Gastrocnemius medialis (tissue), 4 donors: Measurements from ENCODE around the gene MADD. TPM values are rescaled to one million over a fixed set of nuclear protein-coding genes. Genes with fewer than 3 reads are reported as not detected.

Experiments
- ATAC-seq, 2 donors: fragments of 150-250 bp; one replicate each; pipeline ENCODE4 v1.9.1; 2016
- DNase-seq, 2 donors: peaks; one replicate each; pipeline ENCODE4 v3.0.0-alpha.2; 2019
- H3K27ac ChIP-seq, 4 donors: fragments of 200-600 bp; sonication (generic); 1 replicate in 1 of 4; 2 replicates in 3 of 4; pipeline ENCODE4 v1.5.1; 2016 to 2018; ENCODE audit warnings: mild to moderate bottlenecking in 2 of 4, moderate library complexity in 1 of 4
- H3K27me3 ChIP-seq, 3 donors: fragments of 200-600 bp; sonication (generic) in 2 of 3; 1 replicate in 1 of 3; 2 replicates in 2 of 3; pipeline versions ENCODE4 v1.5.1 to v1.6.0; 2016 to 2019; ENCODE audit warnings: mild to moderate bottlenecking in 1 of 3, moderate library complexity in 1 of 3
- H3K36me3 ChIP-seq, 2 donors: fragments of 200-600 bp; sonication (generic) in 1 of 2; one replicate each; pipeline ENCODE4 v1.5.1; 2017 to 2018
- H3K4me1 ChIP-seq, 2 donors: fragments of 200-600 bp; sonication (generic) in 1 of 2; one replicate each; pipeline ENCODE4 v1.5.1; 2016 to 2017; ENCODE audit warnings: mild to moderate bottlenecking in 2 of 2
- H3K4me3 ChIP-seq, 4 donors: fragments of 200-600 bp; sonication (generic) in 3 of 4; 1 replicate in 1 of 4; 2 replicates in 3 of 4; pipeline ENCODE4 v1.5.1; 2016 to 2019; ENCODE audit warnings: mild to moderate bottlenecking in 2 of 4
- H3K9me3 ChIP-seq, 3 donors: fragments of 200-600 bp; sonication (generic) in 2 of 3; 1 replicate in 1 of 3; 2 replicates in 2 of 3; pipeline ENCODE4 v1.5.1; 2016 to 2019
- POLR2A ChIP-seq, 2 donors: fragments of 450-650 bp; IDR thresholded peaks; one replicate each; pipeline ENCODE4 v1.6.1; 2017; ENCODE audit warnings: antibody characterized with exemption in 2 of 2, mild to moderate bottlenecking in 2 of 2, moderate library complexity in 2 of 2
- in situ Hi-C, 4 donors: fragments of 200-750 bp; cut with MboI; loops; one replicate each; pipeline versions ENCODE4 v1.15.0 to v1.8.0; 2017; ENCODE audit warnings: low sequenced_read_pairs in 4 of 4
- intact Hi-C: fragments of 100-400 bp; cut with DNase I; formaldehyde crosslinking; loops from one replicate; pipeline ENCODE4 v1.15.1; 2023; ENCODE audit warnings: low total_unique reads
- total RNA-seq, 4 donors: library from RNA; depleted of rRNA; stranded (reverse); fragments of >200 nt; gene quantifications; one replicate each; pipeline versions ENCODE4 v1.1.0 to v1.2.3, GENCODE V29; 2016
- TF ChIP-seq, protein P1 (sequence below), 5 experiments: fragments of 450-650 bp in 3 of 5; fragments of 200-600 bp in 2 of 5; sonication (generic) in 2 of 5; IDR thresholded peaks in 4 of 5; conservative IDR thresholded peaks in 1 of 5; 1 replicate in 4 of 5; 2 replicates in 1 of 5; pipeline ENCODE4 v1.5.1; 2016 to 2019; ENCODE audit warnings: antibody characterized with exemption in 5 of 5, mild to moderate bottlenecking in 3 of 5, moderate library complexity in 3 of 5

The MADD gene
- total RNA-seq, 4 donors from 2014 or later: 39.4 to 47.9 (median 41.6) TPM

DNA sequence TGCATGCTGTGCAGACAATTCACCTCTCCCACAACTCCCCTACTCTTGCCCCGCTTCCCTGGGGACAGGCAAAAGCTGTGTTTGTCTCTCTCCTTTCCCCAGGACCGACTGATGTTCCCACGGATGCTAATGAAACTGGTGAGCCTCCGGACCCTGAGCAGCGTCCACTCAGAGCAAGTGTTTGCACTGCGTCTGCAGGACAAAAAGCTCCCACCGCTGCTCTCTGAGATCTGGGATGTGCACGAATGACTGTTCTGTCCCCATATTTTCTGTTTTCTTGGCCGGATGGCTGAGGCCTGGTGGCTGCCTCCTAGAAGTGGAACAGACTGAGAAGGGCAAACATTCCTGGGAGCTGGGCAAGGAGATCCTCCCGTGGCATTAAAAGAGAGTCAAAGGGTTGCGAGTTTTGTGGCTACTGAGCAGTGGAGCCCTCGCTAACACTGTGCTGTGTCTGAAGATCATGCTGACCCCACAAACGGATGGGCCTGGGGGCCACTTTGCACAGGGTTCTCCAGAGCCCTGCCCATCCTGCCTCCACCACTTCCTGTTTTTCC lies 1.4 kb upstream of the MADD start:
- DNase-seq (no peak), ATAC-seq (no peak)
- TF ChIP-seq, protein P1, sequence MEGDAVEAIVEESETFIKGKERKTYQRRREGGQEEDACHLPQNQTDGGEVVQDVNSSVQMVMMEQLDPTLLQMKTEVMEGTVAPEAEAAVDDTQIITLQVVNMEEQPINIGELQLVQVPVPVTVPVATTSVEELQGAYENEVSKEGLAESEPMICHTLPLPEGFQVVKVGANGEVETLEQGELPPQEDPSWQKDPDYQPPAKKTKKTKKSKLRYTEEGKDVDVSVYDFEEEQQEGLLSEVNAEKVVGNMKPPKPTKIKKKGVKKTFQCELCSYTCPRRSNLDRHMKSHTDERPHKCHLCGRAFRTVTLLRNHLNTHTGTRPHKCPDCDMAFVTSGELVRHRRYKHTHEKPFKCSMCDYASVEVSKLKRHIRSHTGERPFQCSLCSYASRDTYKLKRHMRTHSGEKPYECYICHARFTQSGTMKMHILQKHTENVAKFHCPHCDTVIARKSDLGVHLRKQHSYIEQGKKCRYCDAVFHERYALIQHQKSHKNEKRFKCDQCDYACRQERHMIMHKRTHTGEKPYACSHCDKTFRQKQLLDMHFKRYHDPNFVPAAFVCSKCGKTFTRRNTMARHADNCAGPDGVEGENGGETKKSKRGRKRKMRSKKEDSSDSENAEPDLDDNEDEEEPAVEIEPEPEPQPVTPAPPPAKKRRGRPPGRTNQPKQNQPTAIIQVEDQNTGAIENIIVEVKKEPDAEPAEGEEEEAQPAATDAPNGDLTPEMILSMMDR (IDR thresholded peaks at IDR 0.05 in 4 of 5, conservative IDR thresholded peaks at IDR 0.05 in 1 of 5): no peak
- no peaks in the 10 kb centered on the region for H3K27me3 ChIP-seq
- H3K9me3 ChIP-seq: no peaks in the 10 kb centered on the region
- H3K27ac ChIP-seq: peak overlapping the region; percentile 98 to 99 (median 98)
- intact Hi-C loops: loop anchor here (1.0 to 2.0 kb wide), 4 partner anchors 20 to 92 kb away; partner anchors contain the start of genes ACP2, ARFGAP2 and DDB2
- peaks cover 30 to 40% of the 10 kb centered on the region in 2 donors for H3K4me1 ChIP-seq
- in situ Hi-C loops: no loop called here
- peak overlapping the region in 2 of 4 donors; percentile 55 to 87 for H3K4me3 ChIP-seq
- no peaks in the 10 kb centered on the region for H3K36me3 ChIP-seq

- Histone ChIP-seq H3K36me3 (no peaks in the 10 kb centered on the region), H3K27me3 (no peaks in the 10 kb centered on the region), H3K4me1 (peaks cover 37 to 40% of the 10 kb centered on the region in 2 donors), H3K27ac (peak overlapping the region; percentile 98 to 99 (median 98)), H3K9me3 (no peaks in the 10 kb centered on the region), H3K4me3 (peak overlapping the region; percentile 55 to 87 (median 86))
- intact Hi-C loops (loop anchor here (1.0 to 2.0 kb wide), 4 partner anchors 21 to 92 kb away; partner anchors contain the start of genes ACP2, ARFGAP2 and DDB2), in situ Hi-C loops (no loop called here)
- TF ChIP-seq, protein P1 (IDR thresholded peaks at IDR 0.05 in 4 of 5, conservative IDR thresholded peaks at IDR 0.05 in 1 of 5): no peak
- TF ChIP-seq POLR2A (IDR thresholded peaks at IDR 0.05): no peak
- ATAC-seq (peak; percentile 77 to 81), DNase-seq (peak; percentile 88 to 93)
Measured at GRCh38 chr11:47269002-47269828, 718 bp upstream of the MADD start.

- H3K36me3 ChIP-seq: peaks cover 0 to 14% of the 10 kb centered on the region in 2 donors
- TF ChIP-seq POLR2A (IDR thresholded peaks at IDR 0.05): no peak
- TF ChIP-seq, protein P1 (IDR thresholded peaks at IDR 0.05 in 4 of 5, conservative IDR thresholded peaks at IDR 0.05 in 1 of 5): no peak
- no peaks in the 10 kb centered on the region for H3K27me3 ChIP-seq
- peaks cover 40% of the 10 kb centered on the region in 2 donors for H3K4me1 ChIP-seq
- peak in 1 of 2 donors; percentile 48 for DNase-seq
- ATAC-seq: peak in 1 of 2 donors; percentile 8
- in situ Hi-C loops (no loop called here), intact Hi-C loops (loop anchor here (1.0 to 2.0 kb wide), 3 partner anchors 84 to 138 kb away; partner anchors contain the start of gene SLC39A13)
- H3K4me3 ChIP-seq: peak overlapping the region; percentile 55 to 87 (median 86)
- no peaks in the 10 kb centered on the region for H3K9me3 ChIP-seq
- H3K27ac ChIP-seq: peak overlapping the region; percentile 98 to 99 (median 98)
Measured at GRCh38 chr11:47270331-47271271, 668 bp downstream of the MADD start.

DNA sequence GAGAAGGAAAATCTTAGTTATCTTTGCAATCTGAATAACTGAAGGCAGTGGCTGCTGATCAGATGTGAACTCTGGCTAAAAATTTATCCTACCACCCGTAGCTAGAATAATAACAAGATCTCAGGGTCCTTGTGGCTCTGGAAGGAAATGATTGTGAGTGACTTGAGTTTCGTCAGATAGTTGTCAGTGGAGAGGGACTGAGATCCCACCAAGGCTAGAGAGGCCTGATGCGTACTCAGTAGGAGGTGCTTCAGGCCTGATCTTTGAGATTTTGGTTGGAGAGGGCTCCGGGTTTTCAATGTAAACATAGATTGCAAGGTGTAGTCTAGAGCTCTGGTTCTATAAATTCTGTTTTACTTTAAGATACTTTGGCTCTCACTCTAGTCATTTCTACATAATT lies 1.4 kb downstream of the MADD start:
- peaks cover 0 to 21% of the 10 kb centered on the region in 2 donors for H3K36me3 ChIP-seq
- H3K27me3 ChIP-seq: no peaks in the 10 kb centered on the region
- no peaks in the 10 kb centered on the region for H3K9me3 ChIP-seq
- in situ Hi-C loops: no loop called here
- TF ChIP-seq POLR2A (IDR thresholded peaks at IDR 0.05): no peak
- TF ChIP-seq, protein P1 (IDR thresholded peaks at IDR 0.05 in 4 of 5, conservative IDR thresholded peaks at IDR 0.05 in 1 of 5): no peak
- H3K27ac ChIP-seq: peak overlapping the region; percentile 98 to 99 (median 98)
- H3K4me3 ChIP-seq: peak overlapping the region; percentile 55 to 87 (median 86)
- peaks cover 40% of the 10 kb centered on the region in 2 donors for H3K4me1 ChIP-seq
- ATAC-seq (no peak), DNase-seq (no peak)
- intact Hi-C loops: loop anchor here (2.0 kb wide), 2 partner anchors 83 to 137 kb away; partner anchors contain the start of gene SLC39A13
